ENCODE measurements around the gene NDUFS7.

NDUFS7 gene

GRCh38 chr19:1383312-1384084 lies at the start of gene NDUFS7:
Gene NDUFS7, plus strand, starts transcription at chr19:1383907. Its CDS starts 20 bp downstream, at chr19:1383927.
- DNase-seq (ENCODE audit: low read depth in 2 of 2) = peak; percentile 91 to 96

- no peak for DNase-seq (ENCODE audit: low read depth in 2 of 2)
These were observed 47.5 kb upstream of the NDUFS7 start for GRCh38 chr19:1336079-1336684.

- no peak for DNase-seq (ENCODE audit: low read depth in 2 of 2)
These were observed 42.8 kb upstream of the NDUFS7 start for GRCh38 chr19:1340681-1341469.

GRCh38 chr19:1343041-1343440 lies 40.7 kb upstream of the NDUFS7 start:
- no peak for DNase-seq (ENCODE audit: low read depth in 2 of 2)

GRCh38 chr19:1349211-1349610 lies 34.5 kb upstream of the NDUFS7 start:
- DNase-seq (ENCODE audit: low read depth in 2 of 2) = no peak

- DNase-seq (ENCODE audit: low read depth in 2 of 2) = no peak
These were observed 32.8 kb upstream of the NDUFS7 start for GRCh38 chr19:1350867-1351266.

- DNase-seq (ENCODE audit: low read depth in 2 of 2) = no peak
These were observed 32.3 kb upstream of the NDUFS7 start for GRCh38 chr19:1351381-1351851.

GRCh38 chr19:1353144-1353543 lies 30.6 kb upstream of the NDUFS7 start:
- no peak for DNase-seq (ENCODE audit: low read depth in 2 of 2)

GRCh38 chr19:1354970-1355567 lies 28.6 kb upstream of the NDUFS7 start:
- no peak for DNase-seq (ENCODE audit: low read depth in 2 of 2)

- DNase-seq (ENCODE audit: low read depth in 2 of 2) = no peak
These were observed 27.9 kb upstream of the NDUFS7 start for GRCh38 chr19:1355568-1356507.

- DNase-seq (ENCODE audit: low read depth in 2 of 2) = no peak
These were observed 27.2 kb upstream of the NDUFS7 start for GRCh38 chr19:1356508-1356865.

GRCh38 chr19:1357531-1358109 lies 26.1 kb upstream of the NDUFS7 start:
- no peak for DNase-seq (ENCODE audit: low read depth in 2 of 2)

GRCh38 chr19:1360126-1360817 lies 23.4 kb upstream of the NDUFS7 start:
- no peak for DNase-seq (ENCODE audit: low read depth in 2 of 2)

- DNase-seq (ENCODE audit: low read depth in 2 of 2) = no peak
These were observed 22.8 kb upstream of the NDUFS7 start for GRCh38 chr19:1360818-1361461.

GRCh38 chr19:1361601-1362386 lies 21.9 kb upstream of the NDUFS7 start:
- DNase-seq (ENCODE audit: low read depth in 2 of 2) = no peak

GRCh38 chr19:1362387-1363257 lies 21.1 kb upstream of the NDUFS7 start:
- no peak for DNase-seq (ENCODE audit: low read depth in 2 of 2)

- DNase-seq (ENCODE audit: low read depth in 2 of 2) = no peak
These were observed 20.1 kb upstream of the NDUFS7 start for GRCh38 chr19:1363599-1363998.

All from stimulated activated CD4-positive, alpha-beta T cell treated with anti-CD3 and anti-CD28 coated beads, Interleukin-1b, Interleukin-23, amount 100 ng/mL, for 4 hours (primary cell).